Spleen (tissue), 11 donors: Measurements from ENCODE around the gene PXDN. TPM values are rescaled to one million over a fixed set of nuclear protein-coding genes. Genes with fewer than 3 reads are reported as not detected.
"Not testable (repeated sequence)": the region's sequence is repeated elsewhere in the genome, so short reads cannot be mapped to it uniquely, and the experiment has no call there.

ENCODE experiments used
- DNase-seq: peaks from one replicate; pipeline ENCODE4 v3.0.0-alpha.2; 2020
- H3K27ac ChIP-seq, 8 donors: fragments of 200-600 bp; sonication (generic) in 7 of 8; 1 replicate in 4 of 8; 2 replicates in 4 of 8; pipeline versions ENCODE4 v1.5.0 to v1.8.0; 2016 to 2021; ENCODE audit warnings: inconsistent platforms in 4 of 8, mild to moderate bottlenecking in 4 of 8, moderate library complexity in 1 of 8
- H3K27me3 ChIP-seq, 7 donors: fragments of 200-600 bp; sonication (generic) in 6 of 7; replicated peaks in 1 of 7; 1 replicate in 4 of 7; 2 replicates in 3 of 7; pipeline versions ENCODE4 v1.5.0 to v1.8.0; 2016 to 2021; ENCODE audit warnings: inconsistent platforms in 3 of 7, mild to moderate bottlenecking in 1 of 7
- H3K36me3 ChIP-seq, 6 donors: fragments of 200-600 bp; sonication (generic) in 5 of 6; 1 replicate in 4 of 6; 2 replicates in 2 of 6; pipeline versions ENCODE4 v1.5.0 to v1.8.0; 2016 to 2021; ENCODE audit warnings: inconsistent platforms in 2 of 6
- H3K4me1 ChIP-seq, 6 donors: fragments of 200-600 bp; sonication (generic) in 5 of 6; 1 replicate in 3 of 6; 2 replicates in 3 of 6; pipeline versions ENCODE4 v1.5.0 to v1.8.0; 2016 to 2021; ENCODE audit warnings: inconsistent platforms in 3 of 6
- H3K4me3 ChIP-seq, 8 donors: fragments of 200-600 bp; sonication (generic) in 7 of 8; 1 replicate in 4 of 8; 2 replicates in 4 of 8; pipeline versions ENCODE4 v1.5.0 to v1.8.0; 2016 to 2021; ENCODE audit warnings: inconsistent platforms in 4 of 8, mild to moderate bottlenecking in 4 of 8, moderate library complexity in 2 of 8
- H3K9me3 ChIP-seq, 8 donors: fragments of 200-600 bp; sonication (generic) in 7 of 8; 1 replicate in 4 of 8; 2 replicates in 4 of 8; pipeline versions ENCODE4 v1.5.0 to v1.8.0; 2016 to 2021; ENCODE audit warnings: inconsistent platforms in 4 of 8
- POLR2A ChIP-seq, 3 donors: fragments of 450-650 bp; IDR thresholded peaks; one replicate each; pipeline ENCODE4 v1.5.1; 2017; ENCODE audit warnings: antibody characterized with exemption in 3 of 3, mild to moderate bottlenecking in 1 of 3
- POLR2AphosphoS5 ChIP-seq, 3 donors: sonication (generic); formaldehyde crosslinking; IDR thresholded peaks; one replicate each; pipeline ENCODE4 v1.5.1; 2017; ENCODE audit warnings: antibody characterized with exemption in 3 of 3
- WGBS, 5 donors: extraction: QIAGEN DNeasy Blood & Tissue Kit in 3 of 5; methylation state at CpG; one replicate each; pipeline versions ENCODE4 v1.1.5 to v1.1.7; 2013 to 2018; 5-methylcytosine and 5-hydroxymethylcytosine counted together
- intact Hi-C: fragments of 100-400 bp; cut with DNase I; formaldehyde crosslinking; loops from one replicate; pipeline ENCODE4 v1.15.0; 2023; ENCODE audit warnings: low total_unique reads
- polyA plus RNA-seq, 3 donors: library from polyadenylated mRNA; stranded (reverse); fragments of 200-250 nt; gene quantifications; one replicate each; pipeline ENCODE4 v1.2.1, GENCODE V29; 2013
- total RNA-seq, 7 donors: library from RNA; depleted of rRNA in 3 of 7; stranded (reverse); fragments of >200 nt in 3 of 7; fragmentation: NEBNext Ultra II Directional in 4 of 7; extraction: Animal tissue kit (Norgen Biotek cat#: 25700) in 4 of 7; gene quantifications; one replicate each; pipeline versions ENCODE4 v1.1.0 to v1.2.1, GENCODE V29; 2016 to 2021
- TF ChIP-seq, protein P1 (sequence below), 11 experiments: fragments of 200-600 bp in 7 of 11; fragments of 450-650 bp in 4 of 11; sonication (generic) in 4 of 11; IDR thresholded peaks in 8 of 11; conservative IDR thresholded peaks in 3 of 11; 1 replicate in 7 of 11; 2 replicates in 4 of 11; pipeline versions ENCODE4 v1.4.0 to v1.8.0; 2016 to 2021; ENCODE audit warnings: antibody characterized with exemption in 11 of 11, inconsistent platforms in 4 of 11, mild to moderate bottlenecking in 1 of 11
- donor health status: healthy with polysubstance abuse.
- donor health status: DM: no; HTN: no; CAD: no; lungs with moderate emphysema.
- donor health status: DM: no; HTN: no; CAD: no.
- donor health status: Bipolar disorder and iron deficiency.
- donor health status: healthy.
- donor health status: DM: no; HTN: no; CAD: no.
- donor health status: DM: yes; HTN: yes; CAD: no.

Gene PXDN
- total and polyA plus RNA-seq, 10 donors: 1.9 to 49.3 (median 30.8) TPM

DNA sequence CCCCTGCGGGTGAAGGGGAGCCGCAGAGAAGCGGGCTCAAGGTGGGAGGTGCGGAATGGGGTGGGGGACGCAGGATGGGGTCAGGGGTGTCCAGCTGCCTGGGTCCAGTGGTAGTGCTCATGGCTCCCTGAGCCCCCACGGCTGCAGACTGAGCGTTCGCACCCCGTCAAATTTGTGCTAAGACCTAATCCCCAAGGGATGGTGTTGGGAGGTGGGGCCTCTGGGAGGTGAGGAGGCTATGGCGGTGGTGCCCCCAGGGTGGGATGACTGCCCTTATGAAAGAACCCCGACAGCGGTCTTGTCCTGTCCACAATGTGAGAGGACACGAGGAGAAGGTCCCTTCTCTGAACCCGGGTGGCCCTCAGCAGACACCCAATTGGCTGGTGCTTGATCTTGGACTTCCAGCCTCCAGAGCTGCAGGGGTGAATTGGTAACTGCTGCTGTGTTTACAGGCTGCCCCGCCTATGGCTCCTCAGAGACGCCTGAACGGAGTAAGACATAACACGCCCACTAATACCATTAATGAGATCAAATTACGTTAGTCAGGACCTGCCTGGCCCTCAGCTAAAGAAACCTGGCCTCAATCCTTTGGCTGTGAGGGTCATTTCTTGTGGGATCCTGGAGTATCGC lies 42.6 kb downstream of the PXDN start:
- Histone ChIP-seq H3K4me3 (no peak overlapping the region), H3K9me3 (peaks cover 0 to 9% (median 3%) of the 10 kb centered on the region in 8 donors), H3K27me3 (peaks cover 0 to 4% (median 0%) of the 10 kb centered on the region in 7 donors), H3K4me1 (peaks cover 0 to 16% (median 6%) of the 10 kb centered on the region in 6 donors), H3K36me3 (no peaks in the 10 kb centered on the region), H3K27ac (no peak overlapping the region)
- no peak for DNase-seq
- no peak for TF ChIP-seq POLR2AphosphoS5 (IDR thresholded peaks at IDR 0.05)
- TF ChIP-seq, protein P1, sequence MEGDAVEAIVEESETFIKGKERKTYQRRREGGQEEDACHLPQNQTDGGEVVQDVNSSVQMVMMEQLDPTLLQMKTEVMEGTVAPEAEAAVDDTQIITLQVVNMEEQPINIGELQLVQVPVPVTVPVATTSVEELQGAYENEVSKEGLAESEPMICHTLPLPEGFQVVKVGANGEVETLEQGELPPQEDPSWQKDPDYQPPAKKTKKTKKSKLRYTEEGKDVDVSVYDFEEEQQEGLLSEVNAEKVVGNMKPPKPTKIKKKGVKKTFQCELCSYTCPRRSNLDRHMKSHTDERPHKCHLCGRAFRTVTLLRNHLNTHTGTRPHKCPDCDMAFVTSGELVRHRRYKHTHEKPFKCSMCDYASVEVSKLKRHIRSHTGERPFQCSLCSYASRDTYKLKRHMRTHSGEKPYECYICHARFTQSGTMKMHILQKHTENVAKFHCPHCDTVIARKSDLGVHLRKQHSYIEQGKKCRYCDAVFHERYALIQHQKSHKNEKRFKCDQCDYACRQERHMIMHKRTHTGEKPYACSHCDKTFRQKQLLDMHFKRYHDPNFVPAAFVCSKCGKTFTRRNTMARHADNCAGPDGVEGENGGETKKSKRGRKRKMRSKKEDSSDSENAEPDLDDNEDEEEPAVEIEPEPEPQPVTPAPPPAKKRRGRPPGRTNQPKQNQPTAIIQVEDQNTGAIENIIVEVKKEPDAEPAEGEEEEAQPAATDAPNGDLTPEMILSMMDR (IDR thresholded peaks at IDR 0.05 in 8 of 11, conservative IDR thresholded peaks at IDR 0.05 in 3 of 11): no peak
- no peak for TF ChIP-seq POLR2A (IDR thresholded peaks at IDR 0.05)
- intact Hi-C loops: no loop called here
- 89 to 94% (median 92%) methylated on average over 20 of the region's 20 CpGs for WGBS, 5 donors

DNA sequence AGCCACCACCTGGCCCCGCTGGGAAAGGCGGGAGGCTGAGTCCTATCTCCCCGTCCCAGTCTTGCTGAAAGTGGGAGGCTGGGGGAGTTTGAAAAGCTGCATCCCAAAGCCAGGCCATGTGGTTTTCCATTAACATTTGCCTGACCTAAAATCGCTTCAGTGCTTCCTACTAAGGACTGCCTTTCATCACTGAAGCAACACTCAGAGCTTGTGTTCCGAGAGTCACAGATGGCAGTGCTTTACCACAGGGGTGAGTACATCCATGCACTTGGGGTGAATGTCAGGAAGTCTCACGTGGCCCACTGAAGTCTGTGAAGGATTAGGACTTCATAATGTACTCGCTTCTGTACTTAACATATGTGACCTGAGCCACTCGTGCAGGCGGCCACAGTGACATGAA lies 43.3 kb downstream of the PXDN start:
- no peak for DNase-seq
- Histone ChIP-seq H3K27me3 (peaks cover 0 to 4% (median 0%) of the 10 kb centered on the region in 7 donors), H3K27ac (no peak overlapping the region), H3K36me3 (no peaks in the 10 kb centered on the region), H3K9me3 (peaks cover 0 to 15% (median 7%) of the 10 kb centered on the region in 8 donors), H3K4me1 (peaks cover 0 to 16% (median 6%) of the 10 kb centered on the region in 6 donors), H3K4me3 (no peak overlapping the region)
- TF ChIP-seq POLR2AphosphoS5 (IDR thresholded peaks at IDR 0.05) (no peak), POLR2A (IDR thresholded peaks at IDR 0.05) (no peak)
- TF ChIP-seq, protein P1 (IDR thresholded peaks at IDR 0.05 in 8 of 11, conservative IDR thresholded peaks at IDR 0.05 in 3 of 11): no peak
- 85 to 93% (median 90%) methylated on average over 9 of the region's 9 CpGs for WGBS, 5 donors
- intact Hi-C loops: no loop called here

DNA sequence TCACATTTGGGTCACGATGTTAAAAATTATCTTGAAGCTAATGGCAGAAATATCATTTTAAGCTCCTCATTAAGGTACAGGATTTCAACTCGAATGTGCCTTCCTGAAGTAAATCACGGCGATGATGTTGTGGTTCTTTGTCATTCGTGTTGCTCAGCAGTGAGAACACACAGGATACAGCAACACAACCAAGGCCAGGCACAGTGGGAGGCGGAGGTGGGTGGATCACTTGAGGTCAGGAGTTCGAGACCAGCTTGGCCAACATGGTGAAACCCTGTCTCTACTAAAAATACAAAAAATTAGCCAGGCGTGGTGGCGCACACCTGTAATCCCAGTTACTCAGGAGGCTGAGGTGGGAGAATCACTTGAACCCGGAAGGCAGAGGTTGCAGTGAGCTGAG lies 43.9 kb downstream of the PXDN start:
- Histone ChIP-seq H3K9me3 (peaks cover 0 to 16% (median 7%) of the 10 kb centered on the region in 8 donors), H3K4me1 (peaks cover 0 to 16% (median 6%) of the 10 kb centered on the region in 6 donors)
- H3K4me3 ChIP-seq, DNase-seq, H3K36me3 ChIP-seq, intact Hi-C loops, H3K27me3 ChIP-seq, H3K27ac ChIP-seq: not testable (repeated sequence)
- 86 to 93% (median 88%) methylated on average over 10 of the region's 10 CpGs for WGBS, 5 donors

DNA sequence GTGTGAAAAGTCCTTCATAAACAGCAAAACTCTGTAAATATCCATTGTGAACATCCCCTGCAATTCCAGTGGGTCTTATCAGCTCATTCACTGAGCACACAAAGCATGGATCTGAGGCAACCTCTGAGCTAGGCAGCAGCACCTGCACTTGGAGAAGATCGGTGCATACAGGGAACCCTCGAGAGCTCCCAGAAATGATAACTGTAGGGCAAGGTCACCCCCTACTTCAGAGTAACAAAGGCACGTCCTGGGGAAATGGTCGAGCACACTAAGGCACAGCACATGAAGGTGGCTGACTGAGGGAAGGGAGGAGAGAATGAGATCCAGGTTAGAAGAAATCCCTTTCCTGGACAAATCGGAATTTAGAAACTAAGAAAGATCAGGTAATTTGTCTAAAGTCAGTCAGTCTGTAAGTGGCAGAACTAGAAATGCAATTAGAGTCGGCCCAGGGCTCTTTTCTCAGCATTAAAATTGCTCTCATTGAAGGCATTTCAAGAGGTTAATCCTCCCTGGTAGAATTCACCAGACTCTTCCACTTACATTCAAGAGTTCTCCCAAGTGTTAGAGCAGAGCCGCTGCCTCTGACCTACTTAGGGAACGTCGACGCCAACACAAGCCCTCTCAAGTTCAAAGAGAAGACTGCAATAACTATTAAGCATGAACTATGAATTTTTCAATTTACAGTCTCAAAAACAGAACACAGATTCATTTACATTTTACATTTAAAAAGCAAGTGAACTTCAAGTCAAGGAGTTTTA lies 45.9 kb downstream of the PXDN start:
- intact Hi-C loops: no loop called here
- H3K27ac ChIP-seq: no peak overlapping the region
- H3K9me3 ChIP-seq: peaks cover 0 to 16% (median 7%) of the 10 kb centered on the region in 8 donors
- DNase-seq: no peak
- peaks cover 0 to 16% (median 6%) of the 10 kb centered on the region in 6 donors for H3K4me1 ChIP-seq
- WGBS, 5 donors: 63 to 75% (median 67%) methylated on average over 10 of the region's 10 CpGs
- H3K36me3 ChIP-seq: no peaks in the 10 kb centered on the region
- H3K27me3 ChIP-seq: no peaks in the 10 kb centered on the region
- H3K4me3 ChIP-seq: no peak overlapping the region
- TF ChIP-seq POLR2AphosphoS5 (IDR thresholded peaks at IDR 0.05) (no peak), POLR2A (IDR thresholded peaks at IDR 0.05) (no peak)
- TF ChIP-seq, protein P1 (IDR thresholded peaks at IDR 0.05 in 8 of 11, conservative IDR thresholded peaks at IDR 0.05 in 3 of 11): no peak
